Keratinocyte (primary cell): ENCODE data around the gene BICD1. TPM values are rescaled to one million over a fixed set of nuclear protein-coding genes. Genes with fewer than 3 reads are reported as not detected.

Experiments
- DNase-seq: peaks from one replicate; pipeline ENCODE4 v3.0.0-alpha.2; 2011; ENCODE audit warnings: low read depth, missing footprints, low spot score
- FAIRE-seq: peaks from 2 replicates; lab custom pipeline; 2011; peaks lifted over from hg19 to GRCh38; lab: Jason Lieb, UNC
- H2AFZ ChIP-seq: 2 replicates; pipeline ENCODE4 v1.6.0; 2012; ENCODE audit warnings: low read length, control low read depth, inconsistent platforms; ENCODE audit not compliant: control insufficient read depth
- H3K27ac ChIP-seq: 2 replicates; pipeline ENCODE4 v1.5.1; 2011; ENCODE audit warnings: low read length; ENCODE audit not compliant: control insufficient read depth, insufficient read depth
- H3K27me3 ChIP-seq: 3 replicates; pipeline ENCODE4 v1.6.0; 2011; ENCODE audit warnings: low read length; ENCODE audit not compliant: control insufficient read depth, insufficient read depth; ENCODE audit errors: extremely low read depth
- H3K36me3 ChIP-seq, 2 experiments: 2 replicates in 1 of 2; 3 replicates in 1 of 2; pipeline ENCODE4 v1.5.1; 2011; ENCODE audit warnings: low read length in 2 of 2, mild to moderate bottlenecking in 1 of 2; ENCODE audit not compliant: control insufficient read depth in 2 of 2, insufficient read depth in 2 of 2; ENCODE audit errors: extremely low read depth in 1 of 2
- H3K4me1 ChIP-seq: 3 replicates; pipeline ENCODE4 v1.5.1; 2011; ENCODE audit warnings: low read length; ENCODE audit not compliant: control insufficient read depth, insufficient read depth; ENCODE audit errors: extremely low read depth
- H3K4me2 ChIP-seq: 3 replicates; pipeline ENCODE4 v1.6.0; 2011; ENCODE audit warnings: low read depth, low read length; ENCODE audit not compliant: control insufficient read depth, insufficient read depth; ENCODE audit errors: extremely low read depth
- H3K4me3 ChIP-seq, 3 experiments: fragments of 200-600 bp in 1 of 3; sonication (generic) in 1 of 3; 2 replicates in 2 of 3; 3 replicates in 1 of 3; pipeline ENCODE4 v1.5.1; 2011 to 2016; ENCODE audit warnings: low read length in 3 of 3, mild to moderate bottlenecking in 3 of 3, control low read depth in 2 of 3, inconsistent platforms in 1 of 3, low read depth in 1 of 3, mixed read lengths in 1 of 3, mixed run types in 1 of 3, moderate library complexity in 1 of 3; ENCODE audit not compliant: control insufficient read depth in 2 of 3, insufficient read depth in 2 of 3; ENCODE audit errors: extremely low read depth in 1 of 3
- H3K79me2 ChIP-seq: 2 replicates; pipeline ENCODE4 v1.6.0; 2012; ENCODE audit warnings: low read length; ENCODE audit not compliant: control insufficient read depth, insufficient read depth
- H3K9ac ChIP-seq: 3 replicates; pipeline ENCODE4 v1.6.0; 2011; ENCODE audit warnings: low read length; ENCODE audit not compliant: control insufficient read depth, insufficient read depth; ENCODE audit errors: extremely low read depth
- H3K9me1 ChIP-seq: 3 replicates; pipeline ENCODE4 v1.6.0; 2011; ENCODE audit warnings: low read length; ENCODE audit not compliant: control insufficient read depth, insufficient read depth; ENCODE audit errors: extremely low read depth
- H3K9me3 ChIP-seq: 2 replicates; pipeline ENCODE4 v1.5.1; 2012; ENCODE audit warnings: low read depth, low read length; ENCODE audit not compliant: control insufficient read depth
- H4K20me1 ChIP-seq: 3 replicates; pipeline ENCODE4 v1.6.0; 2011; ENCODE audit warnings: low read length; ENCODE audit not compliant: control insufficient read depth, insufficient read depth; ENCODE audit errors: extremely low read depth
- CTCF ChIP-seq, 3 experiments: IDR thresholded peaks in 1 of 3; conservative IDR thresholded peaks in 1 of 3; optimal IDR thresholded peaks in 1 of 3; 2 replicates in 2 of 3; 3 replicates in 1 of 3; pipeline versions ENCODE3 to v1.5.1; 2011; ENCODE audit warnings: low read length in 3 of 3, mild to moderate bottlenecking in 3 of 3, moderate library complexity in 2 of 3, control low read depth in 1 of 3, inconsistent platforms in 1 of 3; ENCODE audit not compliant: insufficient read depth in 2 of 3; ENCODE audit errors: extremely low read depth in 1 of 3
- EZH2 ChIP-seq: IDR thresholded peaks from one replicate; pipeline ENCODE4 v1.6.1; 2012; ENCODE audit warnings: inconsistent platforms, mild to moderate bottlenecking, low read length, moderate library complexity
- dilution Hi-C: fragments of 300-500 bp; cut with MboI; formaldehyde crosslinking; loops from one replicate; pipeline ENCODE4 v1.7.0; 2020; ENCODE audit warnings: low sequenced_read_pairs; ENCODE audit not compliant: extremely low pct_ligation_motif_present
- polyA plus RNA-seq, 5 experiments: library from polyadenylated mRNA; depleted of rRNA in 3 of 5; stranded (reverse) in 3 of 5; stranded (forward) in 1 of 5; unstranded in 1 of 5; fragments of >200 nt; gene quantifications; 1 replicate in 1 of 5; 2 replicates in 3 of 5; 3 replicates in 1 of 5; pipeline versions ENCODE4 v1.2.1 to v1.2.3, GENCODE V29; 2011 to 2012; ENCODE audit warnings: missing spikeins in 2 of 5, low read depth in 1 of 5, low replicate concordance in 1 of 5

Gene BICD1
- polyA plus RNA-seq, 1 donor (not counting 4 experiments of a cell fraction or from before 2014, with no cell fraction given): 10.2 TPM

GRCh38 chr12:32303174-32303549 is 196.5 kb downstream of the BICD1 start:
- dilution Hi-C loops: no loop called here
- Histone ChIP-seq H2AFZ (no peak overlapping the region), H3K4me1 (no peaks in the 10 kb centered on the region), H3K4me3 (no peak overlapping the region), H3K4me2 (no peak overlapping the region), H3K27ac (no peak overlapping the region), H3K36me3 (peaks cover 2 to 4% of the 10 kb centered on the region in 2 experiments), H3K27me3 (no peaks in the 10 kb centered on the region), H3K9me3 (no peaks in the 10 kb centered on the region), H3K9me1 (no peaks in the 10 kb centered on the region), H3K9ac (no peak overlapping the region), H3K79me2 (no peaks in the 10 kb centered on the region), H4K20me1 (no peaks in the 10 kb centered on the region)
- no peak for FAIRE-seq
- TF ChIP-seq CTCF (optimal IDR thresholded peaks at IDR 0.05 in 1 of 3, IDR thresholded peaks at IDR 0.05 in 1 of 3, conservative IDR thresholded peaks at IDR 0.05 in 1 of 3; ENCODE audit: extremely low read depth in 1 of 3, insufficient read depth in 2 of 3, low read length in 3 of 3) (no peak), EZH2 (no peak)
- DNase-seq: no peak

GRCh38 chr12:32305163-32305562 is 198.5 kb downstream of the BICD1 start:
- FAIRE-seq (no peak), DNase-seq (no peak)
- no peaks in the 10 kb centered on the region for H4K20me1 ChIP-seq
- H3K79me2 ChIP-seq: no peaks in the 10 kb centered on the region
- TF ChIP-seq CTCF (optimal IDR thresholded peaks at IDR 0.05 in 1 of 3, IDR thresholded peaks at IDR 0.05 in 1 of 3, conservative IDR thresholded peaks at IDR 0.05 in 1 of 3; ENCODE audit: extremely low read depth in 1 of 3, insufficient read depth in 2 of 3, low read length in 3 of 3) (no peak), EZH2 (no peak)
- no peaks in the 10 kb centered on the region for H3K9me1 ChIP-seq
- no peak overlapping the region for H3K4me2 ChIP-seq
- no peak overlapping the region for H3K9ac ChIP-seq
- dilution Hi-C loops: no loop called here
- no peaks in the 10 kb centered on the region for H3K27me3 ChIP-seq
- H2AFZ ChIP-seq: no peak overlapping the region
- H3K4me1 ChIP-seq: no peaks in the 10 kb centered on the region
- H3K4me3 ChIP-seq: no peak overlapping the region
- no peaks in the 10 kb centered on the region for H3K9me3 ChIP-seq
- peaks cover 2 to 4% of the 10 kb centered on the region in 2 experiments for H3K36me3 ChIP-seq
- no peak overlapping the region for H3K27ac ChIP-seq
